GM18517 (cell line): ENCODE results near the gene SWAP70.

ENCODE experiments used
- ATAC-seq: cut with Tn5 transposase; IDR thresholded peaks from one replicate; pipeline ENCODE4 v1.9.1; 2021; ENCODE audit warnings: mild to moderate bottlenecking, moderate library complexity; ENCODE audit not compliant: unreplicated experiment

Gene SWAP70

DNA sequence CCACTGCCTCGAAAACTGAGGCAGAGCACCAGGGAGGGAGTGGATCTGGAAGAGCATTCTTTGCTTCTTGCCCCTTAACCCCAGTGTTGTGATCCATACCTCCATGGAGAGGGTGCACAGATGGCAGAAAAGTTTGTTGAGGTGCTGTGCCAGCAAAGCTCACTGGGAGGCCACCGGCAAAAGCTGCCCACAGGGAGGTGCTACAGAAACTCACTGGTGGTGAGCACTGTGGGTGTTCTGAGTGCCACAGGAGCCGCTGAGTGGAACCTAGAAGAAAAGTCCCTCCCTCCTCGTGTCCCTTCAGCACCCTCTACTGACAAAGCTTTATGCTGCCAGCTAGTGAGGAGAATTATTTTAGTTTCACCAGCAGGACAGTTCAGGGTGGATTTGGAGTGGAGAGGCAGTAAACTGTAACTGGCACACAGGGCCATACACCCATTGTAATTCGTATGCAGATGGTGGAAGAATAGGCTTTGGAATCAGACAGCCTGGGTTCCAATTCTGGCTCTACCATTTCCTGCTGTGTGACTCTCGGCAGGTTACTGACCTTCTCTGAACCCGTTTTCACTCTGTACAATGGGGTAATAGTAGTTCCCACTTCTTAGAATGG, 84.6 kb downstream of the SWAP70 start:
- ATAC-seq = peak; percentile 59

DNA sequence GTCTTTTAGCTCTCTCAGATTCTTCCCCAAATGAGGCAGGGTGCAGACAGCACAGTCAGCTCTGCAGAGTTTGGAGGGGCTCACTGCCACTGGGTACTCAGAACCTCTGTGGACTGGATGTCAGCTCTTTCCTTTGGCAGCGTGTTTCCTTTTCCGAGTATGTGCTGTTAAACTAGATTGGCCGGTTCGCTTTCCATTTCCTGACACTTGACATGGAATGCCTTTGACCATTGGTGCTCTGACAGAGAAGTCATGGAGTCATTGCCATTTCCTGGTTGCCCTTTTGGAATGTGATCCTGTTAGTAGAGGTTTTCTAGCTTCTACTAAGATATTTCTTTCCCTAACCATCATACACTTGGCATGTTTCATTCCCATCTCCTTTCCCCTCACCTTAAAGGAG, 86.7 kb downstream of the SWAP70 start:
- ATAC-seq = no peak

DNA sequence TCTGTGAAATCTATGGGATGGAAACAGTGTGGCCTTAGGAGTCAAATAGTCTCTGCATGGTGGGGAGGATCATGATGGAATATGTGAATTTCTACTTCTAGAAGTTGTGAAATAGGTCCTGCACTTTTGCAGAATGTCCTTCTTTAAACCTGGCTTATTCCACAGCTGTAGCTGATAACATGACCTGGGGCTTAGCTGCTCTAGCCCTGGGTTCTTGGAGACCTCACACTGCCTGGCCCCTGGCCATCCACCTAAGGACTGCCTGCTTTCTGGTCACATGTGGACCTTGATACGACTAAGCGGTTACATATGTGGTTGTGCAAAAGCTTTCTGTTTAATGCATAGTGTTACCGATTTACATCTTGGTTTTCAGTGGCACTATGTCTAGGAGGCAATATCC, 88.2 kb downstream of the SWAP70 start:
- no peak for ATAC-seq

DNA sequence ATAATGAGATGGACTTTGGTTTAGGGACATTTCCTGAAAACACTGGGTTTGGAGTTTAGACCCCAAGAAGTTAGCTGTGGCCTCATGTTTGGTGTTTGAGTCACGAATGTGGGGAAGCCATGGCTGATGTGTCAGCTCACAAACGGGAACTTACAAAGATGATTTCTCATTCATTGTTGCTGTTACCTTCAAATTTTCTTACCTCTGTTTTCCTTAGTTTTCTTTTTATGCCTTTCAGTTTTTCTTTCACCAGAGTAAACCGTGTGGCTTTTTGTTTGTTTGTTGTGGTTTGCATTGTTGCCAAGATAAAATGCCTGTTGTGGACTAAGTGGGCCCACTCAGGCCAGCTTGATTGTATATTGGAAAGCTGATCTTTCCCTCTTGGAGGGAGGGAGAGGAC, 89.1 kb downstream of the SWAP70 start:
- no peak for ATAC-seq

DNA sequence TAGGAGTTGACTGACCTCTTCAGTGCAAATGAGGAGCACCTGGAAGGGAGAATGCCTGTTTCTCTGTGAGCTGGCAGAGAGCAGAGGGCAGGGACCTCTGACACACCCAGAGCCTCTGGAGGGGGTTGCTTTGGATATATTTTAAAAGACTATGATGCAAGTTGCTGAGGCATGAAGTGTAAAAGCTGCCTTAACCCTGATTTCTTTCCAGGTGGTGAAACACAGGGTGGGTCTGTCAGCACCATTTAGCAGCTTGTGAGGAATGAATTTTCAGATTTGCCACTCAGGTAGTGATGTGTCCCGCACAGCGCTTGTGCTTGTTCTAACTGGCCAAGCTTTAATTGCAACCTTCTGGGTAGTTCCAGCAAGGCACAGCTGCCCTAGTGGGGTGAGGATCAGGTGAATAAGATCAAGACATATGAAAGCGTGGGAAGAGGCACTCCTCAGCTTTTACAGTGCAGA, 90.2 kb downstream of the SWAP70 start:
- ATAC-seq = no peak

DNA sequence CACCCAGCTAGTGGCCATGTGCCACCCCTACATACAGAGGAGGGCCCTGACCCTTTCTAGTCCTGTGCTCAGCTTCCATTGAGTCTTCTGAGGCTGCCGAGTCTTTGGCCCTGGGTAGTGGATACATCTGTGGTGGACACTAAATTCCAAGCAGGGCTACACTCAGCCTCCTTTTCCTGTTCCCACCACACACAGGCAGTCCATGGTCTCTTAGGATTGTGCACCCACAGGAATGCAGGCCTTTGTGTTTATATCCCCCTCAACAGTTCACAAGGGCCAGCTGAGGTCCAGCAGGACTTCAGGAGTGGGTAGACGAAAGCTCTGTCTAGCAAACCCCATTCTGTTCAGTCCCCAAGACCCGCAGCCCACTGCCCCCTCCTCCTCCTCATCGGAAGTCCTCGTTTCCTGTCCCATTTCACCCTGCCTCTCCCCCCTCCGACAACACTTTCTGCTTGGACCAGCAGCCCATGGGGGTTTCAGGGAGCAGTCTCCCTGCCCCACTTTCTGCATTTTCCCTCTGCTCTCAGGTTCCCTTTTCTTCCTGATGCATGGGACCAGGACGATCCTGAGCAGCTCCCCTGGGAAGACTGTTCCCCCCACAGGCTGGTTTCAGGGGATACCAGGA, 91.8 kb downstream of the SWAP70 start:
- ATAC-seq = no peak

DNA sequence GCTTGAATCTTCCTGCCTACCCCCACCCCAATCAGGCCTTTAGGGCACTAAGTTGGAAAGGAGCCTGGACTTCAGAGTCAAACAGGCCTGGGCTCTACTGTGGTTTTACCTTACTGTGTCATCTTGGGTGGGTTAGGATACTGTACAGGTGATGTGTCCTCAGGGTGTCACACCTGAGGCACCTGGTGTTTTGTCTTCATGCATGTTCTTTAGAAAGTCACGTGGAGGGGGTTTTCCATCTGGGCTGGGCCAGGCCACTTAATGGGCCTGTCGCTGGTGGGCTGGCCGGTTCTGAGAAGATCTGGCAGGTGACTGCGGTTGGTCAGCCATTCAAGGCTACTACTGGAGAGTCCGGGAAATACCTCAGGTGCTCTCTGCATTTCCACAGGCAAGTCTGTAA, 92.6 kb downstream of the SWAP70 start:
- no peak for ATAC-seq

DNA sequence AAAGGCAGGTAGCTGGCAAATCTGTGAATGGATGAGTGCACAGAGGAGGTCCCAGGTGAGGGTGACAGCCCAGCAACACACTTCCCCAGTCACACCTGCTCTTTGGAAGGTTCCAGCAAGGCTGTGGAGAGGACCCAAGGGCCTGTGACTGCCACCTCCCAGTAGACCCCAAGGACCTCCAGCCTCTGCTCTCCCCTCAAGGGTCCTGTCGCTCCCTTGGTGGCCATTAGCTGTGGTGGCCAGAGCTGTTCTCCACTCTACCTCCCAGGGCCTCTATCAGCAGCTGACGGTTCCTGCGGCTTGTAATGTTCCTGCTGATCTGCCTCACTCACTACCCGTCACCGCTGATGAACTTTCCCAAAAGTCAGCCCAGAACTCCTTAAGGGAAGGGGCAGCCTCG, 93.0 kb downstream of the SWAP70 start:
- no peak for ATAC-seq

DNA sequence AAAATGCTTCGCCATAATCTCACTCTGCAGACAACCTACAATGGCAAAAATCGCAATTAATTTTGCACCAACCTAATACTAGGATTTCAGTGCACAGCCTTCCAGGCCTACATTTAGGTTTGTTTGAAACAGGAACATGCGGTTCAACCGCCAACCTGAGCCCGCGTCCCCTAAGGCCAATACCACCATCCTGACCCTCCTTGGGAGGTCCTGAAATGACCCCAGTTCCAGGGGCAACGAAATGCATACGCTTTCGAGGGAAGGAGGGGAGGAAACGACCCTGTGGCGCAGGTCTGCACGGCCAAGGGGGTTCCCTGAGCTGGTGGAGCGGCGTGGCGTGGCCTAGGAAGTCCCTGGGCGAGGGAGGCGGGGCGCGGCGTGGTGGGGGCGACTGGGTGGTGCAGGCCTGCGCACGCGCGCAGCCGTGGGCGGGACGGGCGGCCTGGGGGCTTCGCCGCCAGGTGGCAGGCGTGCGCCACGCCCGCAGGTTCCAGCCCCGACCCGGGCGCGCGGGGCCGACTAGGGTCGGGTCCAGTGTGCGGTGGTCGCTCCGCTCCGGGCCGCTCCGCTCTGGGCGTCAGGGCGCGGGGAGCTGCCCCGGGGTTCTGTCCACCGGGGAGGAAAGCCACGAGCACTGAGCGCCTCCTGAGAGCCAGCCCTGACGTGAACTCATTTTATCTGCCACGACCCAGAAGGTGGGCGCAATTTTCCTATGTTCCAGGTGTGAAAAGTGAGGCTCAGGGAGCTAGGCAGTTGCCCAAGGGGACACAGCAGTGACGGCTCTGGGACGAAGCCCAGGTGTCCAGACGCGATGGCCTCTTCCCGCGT, 94.1 kb downstream of the SWAP70 start:
- ATAC-seq = peak; percentile 29

DNA sequence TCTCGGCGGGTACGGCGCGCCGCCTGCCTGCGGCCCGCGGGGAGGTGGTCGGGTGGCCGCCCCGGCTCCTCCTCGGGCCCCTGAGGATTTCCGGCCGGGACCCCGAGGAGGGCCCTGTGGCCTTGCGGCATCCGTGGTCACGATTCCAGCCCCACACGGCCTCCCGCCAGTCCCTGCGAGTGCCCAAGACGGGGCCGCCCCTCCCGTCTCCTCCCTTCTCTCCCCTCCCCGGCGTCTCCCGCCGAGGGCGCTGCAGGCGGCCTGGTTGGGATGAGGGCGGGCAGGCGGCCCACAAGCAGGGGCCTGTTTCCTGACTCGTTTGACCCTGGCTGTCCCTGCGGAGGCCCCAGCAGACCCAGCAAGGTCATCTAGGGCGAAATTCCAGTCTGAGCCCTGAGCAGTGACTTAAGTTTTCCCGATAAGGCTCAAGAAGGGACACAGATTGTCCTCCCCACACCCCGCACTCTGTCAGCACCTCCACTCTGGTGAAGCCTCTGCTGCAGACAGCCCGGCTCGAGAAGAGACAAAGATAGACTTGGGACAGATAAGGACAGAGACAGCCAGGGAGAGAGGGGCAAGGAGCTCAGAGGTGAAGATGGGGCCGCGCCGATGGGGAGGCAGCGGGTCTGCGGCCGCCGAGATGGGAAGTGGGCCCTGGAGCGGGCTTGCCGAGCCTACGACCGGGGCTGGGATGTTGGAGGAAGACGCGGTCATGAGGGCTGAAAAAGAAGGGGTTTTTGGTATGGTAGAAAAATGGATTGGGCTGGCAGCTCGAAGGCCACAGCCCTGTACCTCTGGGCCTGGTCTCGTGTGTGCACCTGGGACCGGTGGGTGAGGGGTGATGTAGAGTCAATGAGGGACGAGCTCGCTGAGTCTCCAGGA, 95.0 kb downstream of the SWAP70 start:
- peak; percentile 6 for ATAC-seq

DNA sequence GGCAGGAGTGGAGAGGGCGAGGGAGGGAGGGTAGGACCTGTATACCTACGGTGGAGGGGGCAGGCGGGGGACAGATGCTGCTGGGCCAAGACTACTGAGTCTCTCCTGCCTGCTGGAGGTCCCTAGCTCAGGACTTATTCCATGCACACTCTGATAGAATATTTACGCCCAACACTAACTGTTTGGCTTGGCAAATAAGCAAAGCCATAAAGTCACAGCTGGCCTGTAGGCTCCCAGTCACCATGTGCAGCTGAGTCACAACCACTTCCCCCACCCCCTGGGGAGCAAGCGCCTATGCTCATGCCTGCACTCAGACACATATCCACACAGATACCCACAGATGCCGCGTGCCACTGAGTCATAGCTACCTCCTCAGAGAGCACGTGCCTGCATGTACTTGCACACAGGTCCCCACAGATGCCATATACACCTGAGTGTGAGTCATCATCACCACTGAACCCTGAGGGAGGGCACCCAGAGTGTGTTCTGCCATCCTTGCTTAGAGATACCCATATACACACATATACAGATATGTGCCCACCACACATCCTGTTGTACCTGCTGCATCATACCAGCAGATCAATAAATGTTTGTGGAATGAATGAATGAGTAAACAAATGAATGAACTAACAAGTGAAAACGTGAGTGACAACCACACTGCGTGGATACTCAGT, 95.8 kb downstream of the SWAP70 start:
- ATAC-seq = peak; percentile 55

DNA sequence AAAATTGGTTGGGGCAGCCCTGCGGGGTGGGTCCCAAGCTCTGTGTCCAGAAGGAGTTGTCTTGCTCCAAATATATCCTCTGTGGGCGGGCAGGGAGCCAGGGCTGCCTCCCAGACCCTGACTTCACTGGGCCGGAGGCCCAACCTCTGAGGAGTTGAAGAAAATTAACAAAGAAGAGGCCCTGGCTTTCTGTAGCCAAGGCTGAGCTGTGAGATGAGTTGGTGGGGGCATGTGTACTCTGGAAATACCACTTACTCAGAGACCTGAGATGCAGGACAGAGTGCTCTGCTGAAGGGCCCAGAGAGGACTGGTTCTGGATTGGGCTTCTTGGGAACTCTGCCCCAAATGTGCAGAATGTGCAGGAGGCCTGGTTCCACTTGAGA, 96.3 kb downstream of the SWAP70 start:
- ATAC-seq = no peak

DNA sequence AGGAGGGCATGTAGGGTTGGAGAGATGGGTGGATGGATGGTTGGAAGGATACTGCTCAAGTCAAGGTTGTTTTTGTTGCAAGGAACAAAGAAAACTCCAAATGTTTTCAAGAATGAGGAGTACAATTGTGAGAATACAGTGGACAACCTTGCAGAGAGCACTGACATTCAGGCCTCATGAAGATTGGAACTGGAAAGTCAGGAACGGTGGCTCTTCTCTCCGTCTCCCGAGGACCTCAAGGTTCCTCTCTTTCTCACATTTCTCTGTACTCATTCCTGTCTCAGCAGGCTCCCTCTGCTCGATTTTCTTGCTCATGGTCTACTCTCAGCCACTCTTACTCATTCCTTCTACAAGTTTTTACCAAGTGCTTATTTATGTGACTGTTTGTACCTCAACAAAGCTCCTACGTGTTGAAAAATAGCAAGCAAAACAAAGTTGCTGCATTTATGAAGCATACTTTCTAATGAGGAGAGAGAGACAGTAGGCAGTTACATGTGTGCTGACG, 97.6 kb downstream of the SWAP70 start:
- no peak for ATAC-seq

DNA sequence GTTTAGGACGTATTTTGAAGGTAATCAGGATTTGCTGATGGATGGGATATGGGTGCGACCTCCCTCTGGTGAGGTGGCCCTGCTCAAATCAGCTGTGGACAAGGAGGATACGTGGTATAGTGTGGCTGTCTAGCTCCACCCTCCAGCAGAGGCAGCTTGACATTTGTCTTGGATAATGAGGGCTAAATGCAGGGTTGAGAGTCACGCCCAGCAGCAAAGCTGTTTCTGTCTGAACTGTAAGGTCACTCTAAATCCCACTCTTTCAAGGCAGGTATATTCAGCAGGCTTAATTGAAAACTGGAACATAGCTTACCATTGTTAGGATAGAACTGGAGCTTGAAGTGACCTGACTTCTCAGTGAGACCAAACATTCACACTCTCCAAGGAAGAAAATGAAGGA, 98.7 kb downstream of the SWAP70 start:
- ATAC-seq = no peak

DNA sequence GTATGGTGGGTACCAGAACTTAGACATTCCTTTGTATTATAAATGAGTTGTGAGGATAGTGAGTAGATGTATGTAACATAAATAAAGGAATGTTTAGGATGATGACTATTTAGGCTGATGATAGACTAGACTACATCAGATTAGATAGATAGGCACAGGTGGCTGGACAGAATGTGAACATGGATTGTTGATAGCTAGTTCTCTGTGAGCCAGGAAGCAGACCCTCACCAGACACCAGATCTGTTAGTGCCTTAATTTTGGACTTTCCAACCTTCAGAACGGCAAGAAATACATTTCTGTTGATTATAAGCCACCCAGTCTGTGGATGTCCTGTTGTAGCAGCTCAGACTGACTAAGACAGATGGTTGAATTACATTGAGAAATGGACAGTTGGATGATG, 99.4 kb downstream of the SWAP70 start:
- ATAC-seq = no peak

DNA sequence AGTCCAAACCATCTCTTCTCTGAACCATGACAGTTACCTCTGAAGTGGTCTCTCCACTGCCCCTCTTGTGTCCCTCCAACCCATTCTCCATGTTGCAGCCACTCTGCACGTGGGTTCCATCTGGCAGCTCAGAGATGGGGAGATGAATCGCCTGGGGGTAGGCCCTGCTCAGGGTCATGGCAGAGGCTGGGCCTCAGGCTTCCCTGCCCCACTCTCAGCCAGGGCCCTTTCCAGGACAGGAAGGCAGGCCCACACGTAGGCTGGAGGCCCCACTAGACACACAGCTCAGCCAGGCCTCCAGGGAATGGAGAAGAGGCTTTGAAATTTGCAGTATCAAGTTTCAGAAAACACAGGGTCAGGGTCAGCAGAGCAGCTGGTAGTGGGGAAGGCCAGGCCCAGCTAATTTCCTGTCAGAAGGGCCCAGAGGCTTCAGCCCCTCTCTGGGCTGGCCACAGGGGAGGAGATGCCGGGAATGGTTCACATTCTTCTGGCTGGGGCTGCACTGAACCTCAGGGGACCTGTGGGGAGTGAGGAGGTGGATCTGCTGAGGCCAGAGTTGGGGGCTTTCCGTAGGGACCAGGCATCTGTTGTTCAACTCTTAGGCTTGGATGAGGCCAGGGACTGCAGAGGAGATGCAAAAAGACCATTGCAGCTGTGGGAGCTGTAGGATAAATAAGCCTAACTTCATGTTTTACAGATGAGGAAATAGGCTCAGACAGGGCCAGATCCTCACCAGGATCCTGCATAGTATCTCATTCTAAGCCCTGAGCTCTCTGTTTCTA, 101.6 kb downstream of the SWAP70 start:
- ATAC-seq = no peak

DNA sequence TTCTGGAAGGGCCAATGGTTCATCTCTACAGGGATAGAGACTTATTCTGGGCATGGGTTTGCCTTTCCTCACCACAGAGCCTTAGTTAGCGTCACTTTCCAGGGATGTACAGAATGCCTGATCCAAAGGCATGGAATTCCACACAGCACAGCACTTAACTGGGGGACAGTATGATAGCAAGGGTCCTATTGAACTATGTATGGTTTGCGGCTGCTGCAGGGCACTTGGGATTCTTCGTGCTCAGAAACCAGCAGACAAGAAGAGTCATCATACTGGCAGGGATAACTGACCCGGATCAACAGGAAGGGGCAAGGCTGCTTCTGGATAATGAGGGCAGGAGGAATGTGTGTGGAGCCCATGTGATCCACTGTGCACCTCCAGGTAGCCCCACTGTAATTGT, 105.7 kb downstream of the SWAP70 start:
- no peak for ATAC-seq

DNA sequence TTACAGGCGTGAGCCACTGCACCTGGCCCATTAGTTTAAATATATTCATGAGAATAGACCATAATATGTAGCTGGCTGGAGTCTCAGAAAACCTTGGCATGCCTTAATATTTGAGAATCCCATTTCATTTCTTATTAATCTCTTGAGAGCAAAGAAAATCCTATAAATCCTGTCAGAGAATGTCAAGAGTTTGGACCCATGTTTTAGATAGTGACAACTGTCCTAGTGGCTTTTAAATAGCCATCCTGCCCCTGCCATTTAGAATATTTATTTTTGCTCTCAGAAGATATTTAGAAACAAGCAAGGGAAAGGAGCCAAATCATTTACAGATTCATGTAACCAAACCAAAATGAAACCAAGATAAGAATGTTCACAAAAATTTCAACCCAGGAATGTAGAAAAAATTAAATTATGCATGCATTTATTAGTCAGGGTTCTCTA, 107.2 kb downstream of the SWAP70 start:
- no peak for ATAC-seq

DNA sequence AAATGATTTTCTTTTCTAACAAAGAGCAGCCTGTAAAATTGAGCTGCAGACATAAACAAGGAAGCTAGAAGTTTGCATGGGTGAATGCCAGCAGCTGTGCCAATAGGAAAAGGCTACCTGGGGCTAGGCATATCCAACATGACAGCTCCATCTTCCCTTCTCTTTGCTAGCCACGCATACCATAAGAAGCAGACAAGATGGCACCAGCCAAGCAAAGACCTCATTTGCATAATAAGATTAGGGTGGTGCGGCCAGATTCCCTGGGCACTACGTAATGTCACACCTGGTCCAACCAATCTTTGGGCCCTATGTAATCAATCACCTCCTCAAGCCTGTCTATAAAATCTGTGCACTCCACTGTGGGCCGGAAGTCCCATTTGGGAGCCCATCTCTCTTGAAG, 108.3 kb downstream of the SWAP70 start:
- ATAC-seq = no peak

DNA sequence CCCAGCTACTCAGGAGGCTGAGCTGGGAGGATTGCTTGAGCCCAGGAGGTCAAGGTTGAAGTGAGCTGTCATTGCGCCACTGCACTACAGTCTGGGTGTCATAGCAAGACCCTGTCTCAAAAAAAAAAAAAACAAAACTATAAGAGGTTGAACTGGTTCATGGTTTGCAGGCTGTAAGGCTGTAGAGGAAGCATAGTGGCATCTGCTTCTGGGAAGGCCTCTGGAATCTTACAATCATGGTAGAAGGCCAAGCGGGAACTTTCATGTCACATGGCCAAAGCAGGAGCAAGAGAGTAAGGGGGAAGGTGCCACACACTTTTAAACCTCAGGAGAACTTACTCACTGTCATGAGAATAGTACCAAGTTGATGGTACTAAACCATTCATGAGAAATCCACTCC, 109.6 kb downstream of the SWAP70 start:
- no peak for ATAC-seq
